Testis (tissue), 2 donors: ENCODE results near the gene COL6A5.

Experiments used
- POLR2A ChIP-seq: fragments of 450-650 bp; IDR thresholded peaks from one replicate; pipeline ENCODE4 v1.6.1; 2017; ENCODE audit warnings: antibody characterized with exemption, mild to moderate bottlenecking, moderate library complexity
- TF ChIP-seq, protein P1 (sequence below), 3 experiments: fragments of 450-650 bp in 2 of 3; fragments of 200-600 bp in 1 of 3; sonication (generic) in 1 of 3; IDR thresholded peaks; one replicate each; pipeline ENCODE4 v1.5.1; 2016 to 2019; ENCODE audit warnings: antibody characterized with exemption in 3 of 3, mild to moderate bottlenecking in 2 of 3, moderate library complexity in 1 of 3

DNA sequence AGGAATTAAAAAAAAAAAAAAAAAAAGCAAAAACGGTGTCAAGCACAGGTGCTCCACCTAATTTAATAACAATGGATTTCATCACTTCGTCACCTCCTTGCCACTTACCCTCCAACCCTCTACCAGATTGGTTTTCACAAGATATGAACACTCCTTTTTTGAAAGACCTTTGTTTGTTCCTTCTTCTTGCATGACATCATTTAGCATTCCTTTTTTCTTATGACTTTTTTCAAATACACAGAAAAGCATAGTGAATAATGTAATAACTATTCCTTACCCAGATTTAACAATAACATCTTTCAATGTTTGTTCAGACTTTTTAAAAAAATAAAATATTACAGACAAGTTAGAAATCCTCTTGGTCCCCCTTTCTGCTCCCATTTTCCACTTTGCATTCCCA, 187.8 kb downstream of the COL6A5 start:
- TF ChIP-seq, protein P1, sequence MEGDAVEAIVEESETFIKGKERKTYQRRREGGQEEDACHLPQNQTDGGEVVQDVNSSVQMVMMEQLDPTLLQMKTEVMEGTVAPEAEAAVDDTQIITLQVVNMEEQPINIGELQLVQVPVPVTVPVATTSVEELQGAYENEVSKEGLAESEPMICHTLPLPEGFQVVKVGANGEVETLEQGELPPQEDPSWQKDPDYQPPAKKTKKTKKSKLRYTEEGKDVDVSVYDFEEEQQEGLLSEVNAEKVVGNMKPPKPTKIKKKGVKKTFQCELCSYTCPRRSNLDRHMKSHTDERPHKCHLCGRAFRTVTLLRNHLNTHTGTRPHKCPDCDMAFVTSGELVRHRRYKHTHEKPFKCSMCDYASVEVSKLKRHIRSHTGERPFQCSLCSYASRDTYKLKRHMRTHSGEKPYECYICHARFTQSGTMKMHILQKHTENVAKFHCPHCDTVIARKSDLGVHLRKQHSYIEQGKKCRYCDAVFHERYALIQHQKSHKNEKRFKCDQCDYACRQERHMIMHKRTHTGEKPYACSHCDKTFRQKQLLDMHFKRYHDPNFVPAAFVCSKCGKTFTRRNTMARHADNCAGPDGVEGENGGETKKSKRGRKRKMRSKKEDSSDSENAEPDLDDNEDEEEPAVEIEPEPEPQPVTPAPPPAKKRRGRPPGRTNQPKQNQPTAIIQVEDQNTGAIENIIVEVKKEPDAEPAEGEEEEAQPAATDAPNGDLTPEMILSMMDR (IDR thresholded peaks at IDR 0.05) = no peak
- no peak for TF ChIP-seq POLR2A
